ACC112 (cell line): ENCODE measurements around the gene PADI2.

Experiments used
- H2AFZ ChIP-seq: fragments of 200-600 bp; sonication (generic); one replicate; pipeline ENCODE4 v1.6.0; 2017; ENCODE audit warnings: antibody characterized with exemption, low read length; ENCODE audit not compliant: unreplicated experiment
- H3K27ac ChIP-seq: fragments of 200-600 bp; sonication (generic); 2 replicates; pipeline ENCODE4 v1.5.1; 2014; ENCODE audit warnings: low read depth, mild to moderate bottlenecking, antibody characterized with exemption, low read length, moderate library complexity
- H3K27me3 ChIP-seq: fragments of 200-600 bp; sonication (generic); 2 replicates; pipeline ENCODE4 v1.6.1; 2014; ENCODE audit warnings: mild to moderate bottlenecking, antibody characterized with exemption, low read length, moderate library complexity, mixed read lengths; ENCODE audit not compliant: insufficient read depth
- H3K36me3 ChIP-seq: fragments of 200-600 bp; sonication (generic); 2 replicates; pipeline ENCODE4 v1.6.1; 2016; ENCODE audit warnings: mild to moderate bottlenecking, antibody characterized with exemption, low read length, moderate library complexity, mixed read lengths; ENCODE audit not compliant: insufficient read depth
- H3K4me1 ChIP-seq: fragments of 200-600 bp; sonication (generic); one replicate; pipeline ENCODE4 v1.6.1; 2016; ENCODE audit warnings: low read length, mixed read lengths; ENCODE audit not compliant: insufficient read depth, unreplicated experiment, control insufficient read depth
- H3K4me3 ChIP-seq: fragments of 200-600 bp; sonication (generic); 2 replicates; pipeline ENCODE4 v1.5.1; 2014; ENCODE audit warnings: mild to moderate bottlenecking, low read depth, low read length
- H3K79me2 ChIP-seq: fragments of 200-600 bp; sonication (generic); one replicate; pipeline ENCODE4 v1.6.0; 2016; ENCODE audit warnings: low read length; ENCODE audit not compliant: control insufficient read depth, unreplicated experiment, insufficient read depth

Gene PADI2

GRCh38 chr1:17122521-17123164 is 3.4 kb upstream of the PADI2 start:
- Histone ChIP-seq H3K4me1 (peaks cover 30% of the 10 kb centered on the region), H3K36me3 (no peaks in the 10 kb centered on the region), H3K27ac (peak overlapping the region; percentile 16; the same call in 1 of the 2 replicates), H3K27me3 (peaks cover 17% of the 10 kb centered on the region), H3K4me3 (no peak overlapping the region), H3K79me2 (no peaks in the 10 kb centered on the region), H2AFZ (no peak overlapping the region)

GRCh38 chr1:17121881-17122280 is 2.6 kb upstream of the PADI2 start:
- Histone ChIP-seq H3K4me1 (peaks cover 25% of the 10 kb centered on the region), H3K4me3 (no peak overlapping the region), H3K27ac (peak overlapping the region; percentile 16; the same call in 1 of the 2 replicates), H3K36me3 (no peaks in the 10 kb centered on the region), H3K27me3 (peaks cover 22% of the 10 kb centered on the region), H2AFZ (no peak overlapping the region), H3K79me2 (no peaks in the 10 kb centered on the region)

DNA sequence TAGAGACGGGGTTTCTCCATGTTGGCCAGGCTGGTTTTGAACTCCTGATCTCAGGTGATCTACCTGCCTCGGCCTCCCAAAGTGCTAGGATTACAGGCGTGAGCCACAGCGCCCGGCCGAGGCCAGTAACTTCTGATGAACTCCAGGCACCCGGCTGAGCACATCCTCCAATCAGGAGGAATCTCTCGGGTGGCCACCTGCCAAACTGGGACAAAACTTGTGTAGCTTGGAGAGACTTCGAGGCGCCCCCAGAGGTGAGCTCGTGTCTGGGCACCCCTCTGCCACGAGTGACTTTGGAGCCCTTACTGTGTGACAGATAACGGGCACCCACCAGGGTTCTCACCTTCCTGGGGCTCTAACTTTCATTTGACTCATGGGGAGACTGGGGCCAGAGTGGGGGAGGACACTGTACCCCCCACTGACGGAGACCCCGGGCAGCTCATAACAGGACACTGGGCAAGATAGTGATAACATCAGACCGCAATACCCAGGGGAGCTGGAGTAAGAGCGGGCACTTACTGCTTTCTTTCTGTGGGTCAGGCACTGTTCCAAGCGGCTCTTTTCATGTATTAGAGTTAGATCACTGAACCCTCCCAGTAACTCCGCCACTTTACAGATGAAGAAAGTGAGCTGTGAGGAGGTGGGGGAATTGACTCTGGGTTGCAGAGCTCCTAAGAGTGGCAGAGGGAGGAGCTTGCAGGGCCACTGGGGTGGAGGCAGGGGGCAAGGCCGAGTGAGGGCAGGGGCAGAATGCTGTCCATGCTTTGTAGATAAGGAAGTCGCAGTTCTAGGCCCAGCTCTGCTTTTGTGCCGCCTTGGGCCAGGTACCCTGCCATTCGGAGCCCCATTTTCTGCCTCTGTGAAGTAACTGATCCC is 1.9 kb upstream of the PADI2 start:
- Histone ChIP-seq H3K4me1 (peaks cover 25% of the 10 kb centered on the region), H2AFZ (no peak overlapping the region), H3K27ac (no peak overlapping the region)

DNA sequence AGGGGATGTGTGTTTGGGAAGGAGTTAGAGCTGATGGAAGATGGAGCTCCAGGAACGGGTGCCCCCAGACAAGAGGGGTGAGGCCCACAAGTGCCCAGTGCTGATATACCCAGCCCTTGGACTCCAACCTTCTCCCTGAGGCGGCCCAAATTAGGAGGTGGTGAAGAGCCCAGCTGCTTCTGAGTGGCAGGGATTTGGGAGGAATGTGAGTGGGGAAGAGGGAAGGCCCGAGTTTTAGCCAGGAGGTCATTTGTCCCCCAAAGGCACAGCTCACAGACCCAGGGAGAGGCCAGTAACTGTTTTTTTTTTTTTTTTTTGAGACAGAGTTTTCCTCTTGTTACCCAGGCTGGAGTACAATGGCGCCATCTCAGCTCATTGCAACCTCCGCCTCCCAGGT is 1.2 kb upstream of the PADI2 start:
- Histone ChIP-seq H3K36me3 (no peaks in the 10 kb centered on the region), H3K27me3 (peaks cover 34% of the 10 kb centered on the region), H3K4me1 (peaks cover 25% of the 10 kb centered on the region), H3K27ac (no peak overlapping the region), H3K79me2 (no peaks in the 10 kb centered on the region), H3K4me3 (no peak overlapping the region), H2AFZ (no peak overlapping the region)

More for the DNA sequence above, 1.9 kb upstream of the PADI2 start:
- H3K79me2 ChIP-seq, result no peaks in the 10 kb centered on the region
- H3K36me3 ChIP-seq, result no peaks in the 10 kb centered on the region
- no peak overlapping the region for H3K4me3 ChIP-seq
- H3K27me3 ChIP-seq, result peaks cover 29% of the 10 kb centered on the region

DNA sequence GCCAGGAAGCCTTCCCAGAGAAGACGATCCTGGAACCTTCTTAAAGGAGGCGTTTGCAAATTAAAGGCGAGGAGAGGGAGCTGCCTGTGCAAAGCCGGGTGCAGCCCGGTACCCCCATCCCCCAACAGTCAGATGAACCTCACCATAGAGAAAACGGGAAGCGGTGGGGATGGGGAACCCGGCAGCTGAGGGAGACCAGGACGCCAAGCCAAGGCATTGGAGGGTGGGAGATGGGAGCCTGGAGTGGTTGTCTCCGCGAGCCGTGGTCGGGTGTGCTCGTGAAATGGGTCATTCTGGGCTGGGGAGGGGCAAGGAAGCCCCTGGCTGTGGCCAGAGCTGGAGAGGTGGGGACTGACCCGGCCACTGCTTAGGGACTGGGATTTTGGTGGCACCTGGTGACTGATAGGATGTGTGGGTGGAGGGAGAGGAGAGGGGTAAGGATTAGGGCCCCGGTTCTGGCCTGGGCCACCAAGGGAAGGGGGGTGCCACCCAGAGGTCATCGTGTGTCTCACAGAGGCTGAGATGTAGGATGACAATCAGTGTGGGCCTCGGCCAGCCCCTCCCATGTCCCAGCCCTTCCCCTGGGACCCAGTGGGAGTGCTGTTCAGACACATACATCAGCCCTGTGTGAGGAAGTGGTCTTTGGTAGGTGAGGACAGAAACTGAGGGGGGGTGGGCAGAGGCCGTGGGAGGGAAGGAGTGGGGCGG is 676 bp upstream of the PADI2 start:
- Histone ChIP-seq H3K4me3 (peak overlapping the region; percentile 45), H2AFZ (no peak overlapping the region)

DNA sequence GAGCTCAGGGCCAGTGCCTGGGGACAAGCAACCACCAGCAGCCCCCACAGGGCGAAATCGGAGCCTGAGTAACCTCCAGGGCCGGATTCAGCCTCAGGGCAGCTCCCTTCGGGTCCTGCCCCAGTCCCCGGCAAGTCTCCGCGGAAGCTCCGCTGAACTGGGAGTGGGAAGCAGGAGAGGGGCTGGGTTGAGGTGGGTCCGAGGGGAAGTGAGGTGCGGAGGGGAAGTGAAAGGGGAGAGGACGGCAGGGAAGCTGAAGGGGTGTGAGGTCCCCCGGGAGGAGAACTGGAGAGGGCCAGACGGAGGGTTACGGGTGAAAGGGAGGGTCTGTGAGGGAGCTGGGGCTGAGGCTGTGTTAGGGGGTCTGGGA is 560 bp downstream of the PADI2 start:
- Histone ChIP-seq H3K79me2 (no peaks in the 10 kb centered on the region), H3K4me3 (peak overlapping the region; percentile 45), H3K4me1 (peaks cover 25% of the 10 kb centered on the region), H3K36me3 (no peaks in the 10 kb centered on the region), H2AFZ (no peak overlapping the region), H3K27me3 (peaks cover 35% of the 10 kb centered on the region), H3K27ac (no peak overlapping the region)

More for the DNA sequence above, 676 bp upstream of the PADI2 start:
- H3K36me3 ChIP-seq, result no peaks in the 10 kb centered on the region
- H3K27me3 ChIP-seq, result peaks cover 35% of the 10 kb centered on the region
- H3K4me1 ChIP-seq, result peaks cover 25% of the 10 kb centered on the region
- no peak overlapping the region for H3K27ac ChIP-seq
- H3K79me2 ChIP-seq, result no peaks in the 10 kb centered on the region

GRCh38 chr1:17118268-17118667 is 983 bp downstream of the PADI2 start:
- Histone ChIP-seq H3K27ac (no peak overlapping the region), H3K27me3 (peaks cover 35% of the 10 kb centered on the region), H3K79me2 (no peaks in the 10 kb centered on the region), H3K36me3 (no peaks in the 10 kb centered on the region), H3K4me1 (peaks cover 25% of the 10 kb centered on the region), H3K4me3 (no peak overlapping the region), H2AFZ (no peak overlapping the region)

- peaks cover 35% of the 10 kb centered on the region for H3K27me3 ChIP-seq
- H3K36me3 ChIP-seq, result no peaks in the 10 kb centered on the region
- H3K4me1 ChIP-seq, result peaks cover 25% of the 10 kb centered on the region
- H3K79me2 ChIP-seq, result no peaks in the 10 kb centered on the region
- no peak overlapping the region for H2AFZ ChIP-seq
- H3K4me3 ChIP-seq, result no peak overlapping the region
- H3K27ac ChIP-seq, result no peak overlapping the region
These were observed 1.6 kb downstream of the PADI2 start for GRCh38 chr1:17117451-17118265.

DNA sequence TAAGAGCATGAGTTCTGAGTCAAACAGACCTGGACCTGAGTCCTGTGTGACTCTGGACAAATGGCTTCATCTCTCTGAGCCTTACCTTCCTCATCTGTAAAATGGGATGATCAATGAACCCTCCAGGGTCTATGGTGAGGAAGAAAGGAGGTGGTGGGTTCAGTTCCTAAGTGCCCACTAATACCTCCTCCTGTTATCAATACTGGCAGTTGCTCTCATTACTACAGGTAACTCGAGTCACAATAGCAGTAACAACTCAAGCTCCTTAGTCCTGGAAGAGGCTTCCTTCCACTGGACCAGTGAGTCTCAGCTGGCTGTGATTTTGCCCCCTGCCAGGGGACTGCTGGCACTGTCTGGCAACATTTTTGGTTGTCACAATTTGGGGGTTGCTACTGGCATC is 2.6 kb downstream of the PADI2 start:
- H3K36me3 ChIP-seq, result no peaks in the 10 kb centered on the region
- H3K79me2 ChIP-seq, result no peaks in the 10 kb centered on the region
- H3K4me3 ChIP-seq, result no peak overlapping the region
- H3K4me1 ChIP-seq, result peaks cover 15% of the 10 kb centered on the region
- H3K27ac ChIP-seq, result no peak overlapping the region
- H2AFZ ChIP-seq, result no peak overlapping the region
- H3K27me3 ChIP-seq, result peaks cover 35% of the 10 kb centered on the region

DNA sequence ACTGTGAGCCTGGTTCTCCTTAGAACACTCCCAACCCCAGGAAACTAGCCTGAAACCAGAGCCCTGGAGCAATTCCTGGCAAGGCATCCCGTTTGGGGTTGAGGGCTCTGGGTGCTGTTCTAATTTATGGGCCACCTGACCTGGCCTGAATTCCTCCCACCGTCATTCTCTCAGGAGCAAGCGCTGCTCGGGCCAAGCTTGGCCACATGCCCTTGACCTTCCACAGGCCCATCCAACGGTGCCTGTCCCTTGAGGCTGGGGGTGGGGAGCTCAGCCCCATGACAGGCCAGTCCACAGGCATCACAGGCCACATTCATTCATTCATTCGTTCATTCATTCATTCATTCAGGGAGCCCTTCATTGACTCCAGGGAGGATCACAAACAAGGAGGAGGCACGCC is 5.3 kb downstream of the PADI2 start:
- no peaks in the 10 kb centered on the region for H3K79me2 ChIP-seq
- H2AFZ ChIP-seq, result no peak overlapping the region
- H3K36me3 ChIP-seq, result no peaks in the 10 kb centered on the region
- no peak overlapping the region for H3K4me3 ChIP-seq
- peaks cover 5% of the 10 kb centered on the region for H3K4me1 ChIP-seq
- H3K27me3 ChIP-seq, result peaks cover 32% of the 10 kb centered on the region
- H3K27ac ChIP-seq, result no peak overlapping the region
